HCT116 (cell line): Measurements from ENCODE around the gene MIEN1. TPM values are rescaled to one million over a fixed set of nuclear protein-coding genes. Genes with fewer than 3 reads are reported as not detected.

Experiments used
- ATAC-seq: fragments of 200-7000 bp; cut with Tn5 transposase; 2 replicates; pipeline ENCODE4 v1.9.1; 2020; ENCODE audit warnings: mild to moderate bottlenecking, moderate library complexity
- BruUV-seq: library from RNA; stranded (reverse); fragments of 400-500 nt; replicated peaks from 2 replicates; lab custom pipeline; 2021; lab: Mats Ljungman, UMichigan
- CTCF ChIA-PET: fragments of 300-600 bp; sonication (Branson Sonifier 250); formaldehyde crosslinking; loops from one replicate; lab custom pipeline; 2021; ENCODE audit warnings: antibody characterized with exemption; lab: Charles Lee
- POLR2A ChIA-PET: fragments of 300-600, 350-600 bp; sonication (Branson Sonifier 250); formaldehyde crosslinking; loops from one replicate; lab custom pipeline; 2021; ENCODE audit warnings: antibody characterized with exemption; lab: Charles Lee
- RAD21 ChIA-PET, 2 experiments: fragments of 300-600 bp; sonication (Branson Sonifier 250); formaldehyde crosslinking; loops; one replicate each; lab custom pipeline; 2023; ENCODE audit warnings: low total read pairs in 2 of 2; ENCODE audit not compliant: uncharacterized antibody in 2 of 2, unreplicated experiment in 2 of 2, low non-redundant PET in 1 of 2; lab: Charles Lee
- DNase-seq: peaks from one replicate; pipeline ENCODE4 v3.0.0-alpha.2; 2010; ENCODE audit warnings: low read depth, low spot score
- H2AFZ ChIP-seq: fragments of 200-600 bp; shearing (Covaris generic), sonication (generic); 2 replicates; pipeline ENCODE4 v1.6.1; 2017; ENCODE audit warnings: low read depth, mixed run types, mixed read lengths, antibody characterized with exemption, low read length; ENCODE audit not compliant: poor library complexity, severe bottlenecking
- H3K27ac ChIP-seq: 2 replicates; pipeline ENCODE4 v1.5.1; 2012; ENCODE audit warnings: low read depth, low read length
- H3K27me3 ChIP-seq: fragments of 200-600 bp; sonication (generic); 2 replicates; pipeline ENCODE4 v1.6.1; 2016; ENCODE audit warnings: mixed run types, low read length, mixed read lengths; ENCODE audit not compliant: insufficient read depth
- H3K36me3 ChIP-seq, 2 experiments: fragments of 200-500 bp in 1 of 2; fragments of 200-600 bp in 1 of 2; sonication (Bioruptor generic) in 1 of 2; sonication (generic) in 1 of 2; 2 replicates each; pipeline versions ENCODE4 v1.5.1 to v1.6.1; 2014 to 2016; ENCODE audit warnings: low read length in 2 of 2, inconsistent platforms in 1 of 2, mixed read lengths in 1 of 2, mixed run types in 1 of 2; ENCODE audit not compliant: insufficient read depth in 2 of 2, control insufficient read depth in 1 of 2
- H3K4me1 ChIP-seq, 2 experiments: fragments of 200-600 bp in 1 of 2; sonication (generic) in 1 of 2; 2 replicates each; pipeline versions ENCODE4 v1.5.1 to v1.6.1; 2012 to 2017; ENCODE audit warnings: low read length in 2 of 2, inconsistent platforms in 1 of 2, mild to moderate bottlenecking in 1 of 2, mixed read lengths in 1 of 2, mixed run types in 1 of 2, moderate library complexity in 1 of 2; ENCODE audit not compliant: insufficient read depth in 2 of 2, control insufficient read depth in 1 of 2
- H3K4me2 ChIP-seq: fragments of 200-600 bp; sonication (generic); 2 replicates; pipeline ENCODE4 v1.6.1; 2017; ENCODE audit warnings: mixed run types, low read length, mixed read lengths
- H3K4me3 ChIP-seq, 2 experiments: fragments of 200-600 bp in 1 of 2; sonication (generic) in 1 of 2; replicated peaks in 1 of 2; 2 replicates each; pipeline ENCODE4 v1.5.1; 2011 to 2016; ENCODE audit warnings: low read length in 2 of 2, control low read depth in 1 of 2, low read depth in 1 of 2, mild to moderate bottlenecking in 1 of 2, mixed read lengths in 1 of 2, mixed run types in 1 of 2
- H3K79me2 ChIP-seq: fragments of 200-600 bp; sonication (generic); 2 replicates; pipeline ENCODE4 v1.6.1; 2017; ENCODE audit warnings: mild to moderate bottlenecking, mixed run types, low read length, moderate library complexity, mixed read lengths; ENCODE audit not compliant: insufficient read depth
- H3K9ac ChIP-seq: fragments of 200-600 bp; sonication (generic); 2 replicates; pipeline ENCODE4 v1.6.1; 2016; ENCODE audit warnings: low read length, mixed read lengths
- H3K9me2 ChIP-seq: fragments of 200-600 bp; sonication (generic), shearing (Covaris generic); 2 replicates; pipeline ENCODE4 v1.6.1; 2017; ENCODE audit warnings: mixed run types, mild to moderate bottlenecking, moderate library complexity; ENCODE audit not compliant: insufficient read depth
- H3K9me3 ChIP-seq, 2 experiments: fragments of 200-500 bp in 1 of 2; fragments of 200-600 bp in 1 of 2; sonication (Bioruptor generic) in 1 of 2; sonication (generic) in 1 of 2; 2 replicates each; pipeline ENCODE4 v1.6.1; 2014 to 2017; ENCODE audit warnings: low read length in 2 of 2, mixed read lengths in 2 of 2, inconsistent platforms in 1 of 2, low read depth in 1 of 2, mild to moderate bottlenecking in 1 of 2, mixed run types in 1 of 2, moderate library complexity in 1 of 2; ENCODE audit not compliant: control insufficient read depth in 1 of 2, insufficient read depth in 1 of 2
- H4K20me1 ChIP-seq: fragments of 200-600 bp; sonication (generic), shearing (Covaris generic); 2 replicates; pipeline ENCODE4 v1.6.1; 2017; ENCODE audit warnings: mixed run types, mild to moderate bottlenecking, moderate library complexity; ENCODE audit not compliant: insufficient read depth
- EZH2 ChIP-seq: fragments of 200-600 bp; sonication (generic); IDR thresholded peaks from 2 replicates; pipeline ENCODE4 v1.6.1; 2017; ENCODE audit warnings: antibody characterized with exemption, mixed run types
- EZH2phosphoT487 ChIP-seq: fragments of 200-600 bp; IDR thresholded peaks from 2 replicates; pipeline ENCODE4 v1.6.1; 2018; ENCODE audit warnings: antibody characterized with exemption, borderline replicate concordance
- FOSL1 ChIP-seq: IDR thresholded peaks from 2 replicates; pipeline ENCODE4 v1.6.1; 2012; ENCODE audit warnings: low read depth
- POLR2A ChIP-seq: IDR thresholded peaks from 2 replicates; pipeline ENCODE4 v1.7.0; 2011; ENCODE audit warnings: borderline replicate concordance; ENCODE audit not compliant: insufficient read depth, insufficient read length; ENCODE audit errors: extremely low read depth
- SP1 ChIP-seq: IDR thresholded peaks from 2 replicates; pipeline ENCODE4 v1.6.1; 2012; ENCODE audit warnings: low read depth
- SRF ChIP-seq: IDR thresholded peaks from 2 replicates; pipeline ENCODE4 v1.6.1; 2012; ENCODE audit warnings: low read depth
- intact Hi-C: fragments of 100-400 bp; cut with micrococcal nuclease; formaldehyde crosslinking; loops from 2 replicates; pipeline ENCODE4 v1.10.0; 2022
- total RNA-seq: library from RNA; stranded (reverse); gene quantifications from one replicate; pipeline ENCODE4 v1.2.1, GENCODE V29; 2021; ENCODE audit not compliant: unreplicated experiment
- TF ChIP-seq, protein P1 (sequence below): IDR thresholded peaks from 2 replicates; pipeline ENCODE4 v1.6.1; 2011; ENCODE audit warnings: mild to moderate bottlenecking, low read length, moderate library complexity; ENCODE audit not compliant: insufficient replicate concordance; ENCODE audit errors: extremely low read depth
- TF ChIP-seq, protein P2 (sequence below): IDR thresholded peaks from 2 replicates; pipeline ENCODE4 v1.6.1; 2012

The MIEN1 gene
- total RNA-seq, 1 experiment from 2014 or later = 73.9 TPM

DNA sequence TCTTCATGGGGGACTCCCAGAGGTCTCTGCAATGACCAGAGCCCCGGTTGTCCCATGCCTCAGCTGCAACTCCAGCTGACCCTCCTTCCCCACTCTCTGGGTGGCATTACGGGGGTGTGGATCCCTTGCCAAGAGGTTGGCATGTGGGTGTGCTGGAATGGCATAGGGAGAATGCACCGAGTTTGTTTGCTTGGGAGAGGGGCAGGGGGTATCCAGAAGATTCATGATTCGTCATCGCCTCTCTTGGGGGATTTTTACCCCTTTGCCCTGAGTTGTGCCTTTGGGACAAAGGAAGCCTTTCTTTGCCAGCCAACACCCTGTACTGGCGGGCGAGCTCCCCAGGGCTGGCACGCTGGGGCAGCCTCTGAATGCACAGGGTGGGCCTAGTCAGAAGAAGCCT lies 23.9 kb downstream of the MIEN1 start:
- Histone ChIP-seq H3K36me3 (peaks cover 4 to 19% of the 10 kb centered on the region in 2 experiments; a peak in 2 of 4 replicates), H3K9me2 (no peaks in the 10 kb centered on the region), H4K20me1 (no peaks in the 10 kb centered on the region), H2AFZ (no peak overlapping the region), H3K4me1 (peaks cover 32 to 47% of the 10 kb centered on the region in 2 experiments), H3K79me2 (peaks cover 50% of the 10 kb centered on the region), H3K9me3 (no peaks in the 10 kb centered on the region), H3K27me3 (no peaks in the 10 kb centered on the region), H3K9ac (peak overlapping the region; percentile 53; the same call in 1 of the 2 replicates), H3K27ac (peak overlapping the region; percentile 61), H3K4me2 (peak overlapping the region; percentile 82), H3K4me3 (no peak overlapping the region; a peak in 1 of 4 replicates)
- ATAC-seq (no peak), DNase-seq (no peak)
- TF ChIP-seq SRF (no peak), EZH2 (no peak), POLR2A (no peak), FOSL1 (no peak), EZH2phosphoT487 (no peak), SP1 (no peak)
- TF ChIP-seq, protein P1, sequence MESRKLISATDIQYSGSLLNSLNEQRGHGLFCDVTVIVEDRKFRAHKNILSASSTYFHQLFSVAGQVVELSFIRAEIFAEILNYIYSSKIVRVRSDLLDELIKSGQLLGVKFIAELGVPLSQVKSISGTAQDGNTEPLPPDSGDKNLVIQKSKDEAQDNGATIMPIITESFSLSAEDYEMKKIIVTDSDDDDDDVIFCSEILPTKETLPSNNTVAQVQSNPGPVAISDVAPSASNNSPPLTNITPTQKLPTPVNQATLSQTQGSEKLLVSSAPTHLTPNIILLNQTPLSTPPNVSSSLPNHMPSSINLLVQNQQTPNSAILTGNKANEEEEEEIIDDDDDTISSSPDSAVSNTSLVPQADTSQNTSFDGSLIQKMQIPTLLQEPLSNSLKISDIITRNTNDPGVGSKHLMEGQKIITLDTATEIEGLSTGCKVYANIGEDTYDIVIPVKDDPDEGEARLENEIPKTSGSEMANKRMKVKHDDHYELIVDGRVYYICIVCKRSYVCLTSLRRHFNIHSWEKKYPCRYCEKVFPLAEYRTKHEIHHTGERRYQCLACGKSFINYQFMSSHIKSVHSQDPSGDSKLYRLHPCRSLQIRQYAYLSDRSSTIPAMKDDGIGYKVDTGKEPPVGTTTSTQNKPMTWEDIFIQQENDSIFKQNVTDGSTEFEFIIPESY = no peak
- TF ChIP-seq, protein P2, sequence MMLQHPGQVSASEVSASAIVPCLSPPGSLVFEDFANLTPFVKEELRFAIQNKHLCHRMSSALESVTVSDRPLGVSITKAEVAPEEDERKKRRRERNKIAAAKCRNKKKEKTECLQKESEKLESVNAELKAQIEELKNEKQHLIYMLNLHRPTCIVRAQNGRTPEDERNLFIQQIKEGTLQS = no peak
- intact Hi-C loops = no loop called here
- POLR2A ChIA-PET = no interaction called here
- CTCF ChIA-PET = interaction anchor here (1.2 kb wide), 1 partner anchor 85 kb away, joined by 3 read pairs; no protein-coding TSS in a partner anchor
- no TSS peak for BruUV-seq
- RAD21 ChIA-PET = no interaction called here
